Bone marrow (tissue), 2 donors: Measurements from ENCODE around the gene SPEF2.
"Not testable (repeated sequence)": the region's sequence is repeated elsewhere in the genome, so short reads cannot be mapped to it uniquely, and the experiment has no call there.

ENCODE experiments used
- DNase-seq, 2 donors: peaks; one replicate each; lab custom pipeline; 2025; lab: John Stamatoyannopoulos, UW

SPEF2 gene

GRCh38 chr5:35820735-35821134, 203.1 kb downstream of the SPEF2 start:
- DNase-seq = peak in 1 of 2 donors; percentile 49

- DNase-seq = no peak
Measured at GRCh38 chr5:35821513-35821912, 203.8 kb downstream of the SPEF2 start.

- no peak for DNase-seq
Measured at GRCh38 chr5:35822511-35822910, 204.8 kb downstream of the SPEF2 start.

- no peak for DNase-seq
Measured at GRCh38 chr5:35823347-35824098, 205.9 kb downstream of the SPEF2 start.

GRCh38 chr5:35826056-35826455, 208.4 kb downstream of the SPEF2 start:
- no peak for DNase-seq

GRCh38 chr5:35826554-35826953, 208.9 kb downstream of the SPEF2 start:
- no peak for DNase-seq

GRCh38 chr5:35828082-35828598, 210.5 kb downstream of the SPEF2 start:
- no peak for DNase-seq

GRCh38 chr5:35830587-35830986, 212.9 kb downstream of the SPEF2 start:
- no peak for DNase-seq

GRCh38 chr5:35832762-35833161, 215.1 kb downstream of the SPEF2 start:
- DNase-seq = no peak

GRCh38 chr5:35833224-35833623, 215.6 kb downstream of the SPEF2 start:
- no peak for DNase-seq

GRCh38 chr5:35835796-35836742, 218.4 kb downstream of the SPEF2 start:
- no peak for DNase-seq

- DNase-seq = no peak
Measured at GRCh38 chr5:35838370-35839042, 220.8 kb downstream of the SPEF2 start.

GRCh38 chr5:35842856-35843255, 225.2 kb downstream of the SPEF2 start:
- DNase-seq = no peak

GRCh38 chr5:35845508-35845907, 227.8 kb downstream of the SPEF2 start:
- not testable (repeated sequence) for DNase-seq

GRCh38 chr5:35847491-35847890, 229.8 kb downstream of the SPEF2 start:
- DNase-seq = no peak

- no peak for DNase-seq
Measured at GRCh38 chr5:35847961-35848360, 230.3 kb downstream of the SPEF2 start.

GRCh38 chr5:35849860-35850259, 232.2 kb downstream of the SPEF2 start:
- DNase-seq = no peak

- DNase-seq = no peak
Measured at GRCh38 chr5:35850967-35851680, 233.5 kb downstream of the SPEF2 start.

- peak in 1 of 2 donors; percentile 34 for DNase-seq
Measured at GRCh38 chr5:35852084-35852734, 234.5 kb downstream of the SPEF2 start.

GRCh38 chr5:35852773-35853172, 235.1 kb downstream of the SPEF2 start:
- no peak for DNase-seq

- DNase-seq = no peak
Measured at GRCh38 chr5:35853631-35854030, 236.0 kb downstream of the SPEF2 start.
